Lower leg skin (tissue), 4 donors: Measurements from ENCODE around the gene PHPT1. TPM values are rescaled to one million over a fixed set of nuclear protein-coding genes. Genes with fewer than 3 reads are reported as not detected.

ENCODE experiments used
- DNase-seq, 2 donors: peaks; one replicate each; pipeline ENCODE4 v3.0.0-alpha.2; 2019; ENCODE audit warnings: low spot score in 2 of 2
- H3K4me3 ChIP-seq: fragments of 200-600 bp; sonication (generic); 2 replicates; pipeline ENCODE4 v1.5.1; 2017; ENCODE audit warnings: mild to moderate bottlenecking, low read depth; ENCODE audit not compliant: poor library complexity, severe bottlenecking
- CTCF ChIP-seq, 3 donors: fragments of 450-650 bp; IDR thresholded peaks; one replicate each; pipeline ENCODE4 v1.5.1; 2016; ENCODE audit warnings: antibody characterized with exemption in 3 of 3, mild to moderate bottlenecking in 3 of 3, moderate library complexity in 2 of 3
- POLR2A ChIP-seq, 2 donors: fragments of 450-650 bp; IDR thresholded peaks; one replicate each; pipeline ENCODE4 v1.6.1; 2016 to 2017; ENCODE audit warnings: antibody characterized with exemption in 2 of 2, mild to moderate bottlenecking in 1 of 2, moderate library complexity in 1 of 2
- WGBS, 2 donors: methylation state at CpG; one replicate each; pipeline ENCODE4 v1.1.5; 2018; 5-methylcytosine and 5-hydroxymethylcytosine counted together
- intact Hi-C: fragments of 100-400 bp; cut with DNase I; formaldehyde crosslinking; loops from one replicate; pipeline ENCODE4 v1.15.0; 2023; ENCODE audit warnings: low total_unique reads
- total RNA-seq, 4 donors: library from RNA; depleted of rRNA; stranded (reverse); fragments of >200 nt; gene quantifications; one replicate each; pipeline ENCODE4 v1.1.0, GENCODE V29; 2016

Gene PHPT1
- total RNA-seq, 4 donors from 2014 or later = 22.0 to 60.4 (median 48.7) TPM

- intact Hi-C loops = loop anchor here (10.0 kb wide), 1 partner anchor 94 kb away; the partner anchor contains the start of genes C8G and FBXW5
- no peak for DNase-seq
- TF ChIP-seq CTCF (IDR thresholded peaks at IDR 0.05) (no peak), POLR2A (IDR thresholded peaks at IDR 0.05) (no peak)
- H3K4me3 ChIP-seq = no peak overlapping the region
- 78 to 84% methylated on average over 22 to 23 of the region's 23 CpGs for WGBS, 2 donors
Observed at GRCh38 chr9:136850866-136851775, 1.9 kb downstream of the PHPT1 start.

- intact Hi-C loops = loop anchor here (10.0 kb wide), 1 partner anchor 93 kb away; the partner anchor contains the start of genes C8G and FBXW5
- H3K4me3 ChIP-seq = no peak within 1 kb of the TSS
- TF ChIP-seq POLR2A (IDR thresholded peaks at IDR 0.05) = no peak
- TF ChIP-seq CTCF (IDR thresholded peaks at IDR 0.05) = no peak
- no peak for DNase-seq
- 77 to 79% methylated on average over 11 to 20 of the region's 23 CpGs for WGBS, 2 donors
Observed at GRCh38 chr9:136851941-136852663, 2.9 kb downstream of the PHPT1 start, which contains the start of gene MAMDC4. Gene MAMDC4, plus strand, starts transcription at chr9:136852346. Its CDS starts 71 bp downstream, at chr9:136852417.

GRCh38 chr9:136852664-136853595 lies 3.7 kb downstream of the PHPT1 start:
- no peak overlapping the region for H3K4me3 ChIP-seq
- no peak for TF ChIP-seq CTCF (IDR thresholded peaks at IDR 0.05)
- TF ChIP-seq POLR2A (IDR thresholded peaks at IDR 0.05) = no peak
- DNase-seq = no peak
- intact Hi-C loops = loop anchor here (10.0 kb wide), 1 partner anchor 92 kb away; the partner anchor contains the start of genes C8G and FBXW5
- WGBS, 2 donors = 80 to 84% methylated on average over 26 to 27 of the region's 29 CpGs

- intact Hi-C loops = loop anchor here (10.0 kb wide), 1 partner anchor 91 kb away; the partner anchor contains the start of genes C8G and FBXW5
- no peak for DNase-seq
- no peak overlapping the region for H3K4me3 ChIP-seq
- 70 to 89% methylated on average over 10 to 11 of the region's 18 CpGs for WGBS, 2 donors
- no peak for TF ChIP-seq CTCF (IDR thresholded peaks at IDR 0.05)
- TF ChIP-seq POLR2A (IDR thresholded peaks at IDR 0.05) = no peak
Observed at GRCh38 chr9:136853596-136854112, 4.4 kb downstream of the PHPT1 start.
